ENCODE measurements around the gene SMARCA2.

SMARCA2 gene

GRCh38 chr9:2014696-2015580 lies at the start of gene SMARCA2:
Gene SMARCA2, plus strand, starts transcription at chr9:2015347. Its CDS starts 13,676 bp downstream, at chr9:2029023.
- peak; percentile 99 for DNase-seq (ENCODE audit: low spot score)

GRCh38 chr9:1966725-1967366 lies 48.3 kb upstream of the SMARCA2 start:
- DNase-seq (ENCODE audit: low spot score): no peak

GRCh38 chr9:1969160-1969559 lies 46.0 kb upstream of the SMARCA2 start:
- DNase-seq (ENCODE audit: low spot score): no peak

GRCh38 chr9:1969898-1970297 lies 45.2 kb upstream of the SMARCA2 start:
- DNase-seq (ENCODE audit: low spot score): no peak

DNA sequence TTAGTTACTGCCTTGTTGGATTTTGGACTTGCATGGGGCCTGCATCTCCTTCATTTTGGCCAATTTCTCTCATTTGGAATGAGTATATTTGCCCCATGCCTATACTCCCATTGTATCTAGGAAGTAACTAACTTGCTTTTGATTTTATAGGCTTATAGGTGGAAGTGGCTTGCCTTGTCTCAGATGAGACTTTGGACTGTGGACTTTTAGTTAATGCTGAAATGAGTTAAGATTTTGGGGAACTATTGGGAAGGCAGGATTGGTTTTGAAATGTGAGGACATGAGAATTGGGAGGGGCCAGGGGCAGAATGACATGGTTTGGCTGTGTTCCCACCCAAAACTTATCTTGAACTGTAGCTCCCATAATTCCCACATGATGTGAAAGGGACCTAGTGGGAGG lies 42.5 kb upstream of the SMARCA2 start:
- no peak for DNase-seq (ENCODE audit: low spot score)

DNA sequence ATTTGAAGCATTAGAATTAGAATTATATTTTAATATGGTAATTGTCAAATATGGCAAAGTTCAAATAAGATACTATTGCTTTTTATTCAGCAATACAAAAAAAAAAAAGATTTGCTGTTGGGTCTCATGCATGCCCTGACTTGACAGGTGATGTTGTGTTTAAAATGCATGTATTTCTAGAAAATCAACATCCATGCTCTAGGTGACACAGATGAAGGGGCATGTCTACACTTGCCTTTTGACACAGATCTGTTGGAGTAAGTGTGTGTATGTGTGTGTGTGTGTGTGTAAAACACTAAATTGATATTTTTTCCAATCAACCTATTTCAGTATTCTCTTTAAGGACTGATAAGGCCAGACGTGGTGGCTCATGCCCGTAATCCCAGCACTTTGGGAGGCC lies 38.1 kb upstream of the SMARCA2 start:
- no peak for DNase-seq (ENCODE audit: low spot score)

- no peak for DNase-seq (ENCODE audit: low spot score)
Measured at GRCh38 chr9:1978941-1979340, 36.2 kb upstream of the SMARCA2 start.

DNA sequence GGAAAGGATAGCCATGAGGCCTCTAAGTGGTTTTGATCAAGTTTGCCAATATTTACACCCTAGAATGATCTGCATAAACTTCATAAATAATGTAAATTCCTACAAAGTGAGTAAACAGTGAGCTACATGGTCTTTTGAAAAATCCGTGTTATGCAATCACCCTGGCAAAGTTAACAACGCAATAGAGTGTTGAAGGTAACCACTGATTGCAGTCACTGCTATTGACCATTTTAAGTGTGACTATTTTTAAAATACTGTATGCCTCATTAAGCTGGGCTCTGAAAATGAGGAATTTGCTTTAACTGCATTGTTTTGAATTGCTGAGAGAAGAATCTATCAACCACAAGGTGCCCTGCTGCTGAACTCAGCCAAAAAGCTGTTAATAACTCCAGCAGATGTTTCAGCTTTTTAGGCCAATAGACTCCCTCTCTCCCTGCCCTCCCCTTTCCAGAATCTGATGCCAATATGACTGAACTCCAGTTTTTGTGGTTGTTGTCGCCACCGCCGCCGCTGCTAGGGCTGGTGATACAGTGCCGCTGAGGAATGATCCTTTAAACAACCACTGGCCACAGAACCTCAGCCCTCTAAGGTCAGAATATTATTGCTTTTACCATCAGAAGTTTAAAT lies 35.3 kb upstream of the SMARCA2 start:
- no peak for DNase-seq (ENCODE audit: low spot score)

GRCh38 chr9:1980387-1980786 lies 34.8 kb upstream of the SMARCA2 start:
- no peak for DNase-seq (ENCODE audit: low spot score)

DNA sequence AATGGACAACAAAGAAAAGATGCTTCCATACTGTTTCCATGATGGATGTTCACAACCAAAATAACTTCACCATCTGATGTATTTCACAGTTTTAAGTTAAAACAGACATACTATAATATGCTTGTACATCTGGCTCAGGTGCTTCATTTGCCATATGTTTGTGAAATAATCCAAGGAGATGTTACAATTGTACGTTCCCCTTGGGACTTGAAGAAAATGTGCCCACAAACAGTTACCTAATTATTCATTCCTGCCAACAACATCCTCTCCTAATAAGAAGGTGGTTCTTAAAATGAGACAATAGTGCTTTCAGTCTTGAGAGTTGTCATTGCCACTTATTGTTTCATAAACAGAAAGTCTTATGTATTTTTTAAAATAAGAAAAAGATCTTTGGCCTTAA lies 33.1 kb upstream of the SMARCA2 start:
- DNase-seq (ENCODE audit: low spot score): no peak

DNA sequence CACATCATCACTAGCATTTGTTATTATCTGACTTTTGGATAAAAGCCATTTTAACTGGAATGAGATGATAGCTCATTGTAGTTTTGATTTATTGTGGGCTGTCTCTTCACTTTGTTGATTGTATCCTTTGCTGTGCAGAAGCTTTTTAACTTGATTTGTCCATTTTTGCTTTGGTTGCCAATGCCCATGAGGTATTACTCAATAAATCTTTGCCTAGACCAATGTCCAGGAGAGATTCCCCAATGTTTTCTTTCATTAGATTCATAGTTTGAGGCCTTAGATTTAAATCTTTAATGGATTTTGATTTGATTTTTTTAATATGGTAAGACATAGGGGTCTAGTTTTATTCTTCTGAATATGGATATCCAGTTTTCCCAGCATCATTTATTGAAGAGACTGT lies 28.8 kb upstream of the SMARCA2 start:
- no peak for DNase-seq (ENCODE audit: low spot score)

DNA sequence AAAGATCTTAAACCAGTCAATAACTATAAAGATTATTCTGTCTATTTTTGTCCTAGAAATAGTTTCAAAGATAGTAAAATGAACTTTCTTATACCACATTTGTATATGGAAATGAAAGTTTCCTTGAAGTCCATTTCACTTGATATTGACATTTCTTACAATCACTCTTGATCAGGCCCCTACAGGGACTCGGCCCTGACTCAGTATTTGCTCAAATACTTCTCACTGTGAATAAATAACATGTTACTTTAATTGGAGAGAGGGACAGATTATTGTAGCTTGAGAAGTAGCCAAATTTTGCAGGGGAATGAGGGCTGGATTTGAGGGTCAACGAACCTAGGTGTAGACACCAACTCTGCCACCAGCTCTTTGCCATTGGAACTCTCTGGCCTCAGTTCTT lies 25.6 kb upstream of the SMARCA2 start:
- DNase-seq (ENCODE audit: low spot score): no peak

DNA sequence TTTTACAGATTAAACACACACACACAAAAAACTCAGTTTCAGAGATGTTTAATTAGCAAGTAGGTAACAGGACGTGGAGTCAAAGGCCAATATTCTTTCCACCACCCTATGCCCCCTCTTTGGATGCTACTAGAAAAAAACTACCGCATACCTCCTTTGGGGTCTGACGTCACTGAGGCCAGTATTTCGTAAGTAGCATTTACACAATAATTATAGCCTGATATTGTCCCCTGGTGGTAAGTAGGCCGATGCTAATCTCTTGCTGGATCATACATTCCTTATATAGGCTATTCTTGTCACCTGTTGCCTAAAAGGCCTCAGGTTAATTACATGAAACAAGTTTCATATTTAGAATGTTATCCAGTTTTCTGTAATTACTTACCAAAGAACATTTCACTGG lies 21.0 kb upstream of the SMARCA2 start:
- no peak for DNase-seq (ENCODE audit: low spot score)

- DNase-seq (ENCODE audit: low spot score): no peak
Measured at GRCh38 chr9:1995084-1995483, 20.1 kb upstream of the SMARCA2 start.

GRCh38 chr9:1996156-1996555 lies 19.0 kb upstream of the SMARCA2 start:
- DNase-seq (ENCODE audit: low spot score): no peak

DNA sequence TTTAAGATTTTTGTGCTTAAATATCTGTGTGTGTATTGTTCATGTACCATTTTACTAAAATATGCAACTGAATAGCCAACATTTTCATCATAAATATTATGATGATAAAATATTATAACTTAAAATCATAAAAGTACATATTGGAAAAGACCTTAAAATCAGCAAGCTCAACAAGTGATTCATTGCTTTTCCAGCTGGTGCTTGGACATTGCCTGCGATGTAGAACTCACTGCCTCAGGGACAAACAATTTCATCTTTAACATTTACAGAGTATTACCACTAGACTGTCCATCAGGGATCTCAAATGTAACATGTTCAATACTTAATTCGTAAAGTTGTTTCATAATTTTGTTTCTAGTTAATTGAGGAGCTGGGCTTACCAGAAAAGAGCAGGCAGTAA lies 17.5 kb upstream of the SMARCA2 start:
- DNase-seq (ENCODE audit: low spot score): no peak

DNA sequence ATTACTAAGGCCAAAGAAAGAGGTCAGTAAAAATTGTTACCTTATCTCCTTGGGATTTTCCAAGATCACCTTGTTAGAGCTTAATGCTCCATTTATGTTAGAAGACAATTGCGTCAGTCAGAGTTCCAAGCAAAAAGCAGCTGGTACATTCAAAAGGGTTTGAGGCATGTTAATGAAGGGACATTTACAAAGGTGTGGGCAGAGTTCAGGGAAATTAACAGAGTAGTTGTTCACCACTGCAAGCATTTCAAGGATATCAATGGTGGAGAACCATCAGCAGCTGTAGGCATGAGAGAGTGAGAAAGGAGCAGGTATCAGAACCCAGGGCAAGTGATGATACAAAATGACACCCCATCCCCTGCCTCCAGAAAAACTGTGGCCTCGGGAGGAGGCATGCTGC lies 17.0 kb upstream of the SMARCA2 start:
- DNase-seq (ENCODE audit: low spot score): no peak

- DNase-seq (ENCODE audit: low spot score): no peak
Measured at GRCh38 chr9:2000314-2000713, 14.8 kb upstream of the SMARCA2 start.

- no peak for DNase-seq (ENCODE audit: low spot score)
Measured at GRCh38 chr9:2008372-2008771, 6.8 kb upstream of the SMARCA2 start.

GRCh38 chr9:2012347-2012746 lies 2.8 kb upstream of the SMARCA2 start:
- no peak for DNase-seq (ENCODE audit: low spot score)

DNA sequence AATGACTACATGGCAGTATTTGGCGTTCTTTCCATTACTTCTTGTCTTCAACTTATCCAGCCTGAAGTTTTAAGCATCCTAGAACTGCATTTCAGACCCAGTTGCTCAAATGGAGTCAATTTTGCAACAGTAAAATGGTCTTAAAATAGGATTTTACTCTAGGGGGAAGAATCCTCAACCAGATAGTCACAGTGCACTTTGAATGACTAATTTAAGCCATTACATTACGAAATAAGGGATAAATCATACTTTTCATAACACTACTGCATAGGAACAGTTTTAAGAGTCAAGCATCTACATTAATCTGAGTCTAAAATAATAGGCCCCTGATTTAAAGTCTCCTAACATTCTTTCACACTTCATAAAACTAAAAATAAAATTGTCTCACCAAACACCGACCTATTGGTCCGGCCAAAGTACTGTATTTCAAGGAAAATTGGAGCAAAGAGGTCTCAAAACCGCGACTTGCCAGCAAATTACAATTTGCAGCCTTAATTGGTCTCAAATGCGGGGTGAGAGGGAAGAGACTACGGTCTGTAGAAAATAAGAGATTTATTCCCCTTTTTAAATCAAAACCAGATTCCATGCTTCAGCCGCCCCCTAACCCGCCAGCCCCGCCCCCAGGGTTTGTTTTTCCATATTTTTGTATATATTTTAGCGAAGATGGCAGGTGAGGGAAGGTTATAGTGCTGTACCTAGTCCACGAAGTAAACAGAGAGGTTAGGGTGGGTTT lies 1.2 kb upstream of the SMARCA2 start:
- no peak for DNase-seq (ENCODE audit: low spot score)
